Mesenchymal stem cell (in vitro differentiated cells and primary cell): ENCODE data around the gene JAG1.

Experiments
- DNase-seq: peaks from one replicate; pipeline ENCODE4 v3.0.0-alpha.2; 2013
- H2AFZ ChIP-seq: one replicate; pipeline ENCODE4 v1.6.1; 2013; ENCODE audit warnings: low read depth, mild to moderate bottlenecking, control low read depth, inconsistent platforms, low read length, moderate library complexity
- H2AK5ac ChIP-seq: 2 replicates; pipeline ENCODE4 v1.6.1; 2013; ENCODE audit warnings: low read length, moderate library complexity, mild to moderate bottlenecking, inconsistent platforms; ENCODE audit not compliant: severe bottlenecking
- H2BK120ac ChIP-seq: one replicate; pipeline ENCODE4 v1.6.1; 2013; ENCODE audit warnings: low read depth, mild to moderate bottlenecking, inconsistent platforms, low read length, moderate library complexity
- H2BK12ac ChIP-seq, 2 experiments: one replicate each; pipeline ENCODE4 v1.6.1; 2013; ENCODE audit warnings: inconsistent platforms in 2 of 2, low read length in 2 of 2, mild to moderate bottlenecking in 2 of 2, moderate library complexity in 2 of 2, control low read depth in 1 of 2
- H2BK15ac ChIP-seq: one replicate; pipeline ENCODE4 v1.6.1; 2013; ENCODE audit warnings: mild to moderate bottlenecking, low read depth, inconsistent platforms; ENCODE audit not compliant: poor library complexity, severe bottlenecking
- H2BK5ac ChIP-seq: 2 replicates; pipeline ENCODE4 v1.6.1; 2013; ENCODE audit warnings: low read depth, mild to moderate bottlenecking, low read length, control low read depth, inconsistent platforms; ENCODE audit not compliant: poor library complexity, severe bottlenecking
- H3K14ac ChIP-seq, 2 experiments: one replicate each; pipeline ENCODE4 v1.6.1; 2013; ENCODE audit warnings: inconsistent platforms in 2 of 2, low read length in 2 of 2, control low read depth in 1 of 2, mild to moderate bottlenecking in 1 of 2, moderate library complexity in 1 of 2
- H3K18ac ChIP-seq, 2 experiments: one replicate each; pipeline ENCODE4 v1.6.1; 2013; ENCODE audit warnings: inconsistent platforms in 2 of 2, low read length in 2 of 2, control low read depth in 1 of 2, low read depth in 1 of 2, mild to moderate bottlenecking in 1 of 2
- H3K23ac ChIP-seq, 2 experiments: one replicate each; pipeline ENCODE4 v1.6.1; 2013; ENCODE audit warnings: inconsistent platforms in 2 of 2, low read length in 2 of 2, mild to moderate bottlenecking in 2 of 2, moderate library complexity in 2 of 2, control low read depth in 1 of 2
- H3K27ac ChIP-seq: 2 replicates; pipeline ENCODE4 v1.5.1; 2013; ENCODE audit warnings: mild to moderate bottlenecking, moderate library complexity, low read length, control low read depth, inconsistent platforms; ENCODE audit not compliant: poor library complexity, severe bottlenecking
- H3K27me3 ChIP-seq, 2 experiments: 2 replicates each; pipeline versions ENCODE4 v1.6.1 to v1.7.0; 2013; ENCODE audit warnings: low read length in 2 of 2, mild to moderate bottlenecking in 2 of 2, moderate library complexity in 2 of 2, control low read depth in 1 of 2, inconsistent platforms in 1 of 2; ENCODE audit not compliant: control insufficient read depth in 1 of 2, insufficient read depth in 1 of 2
- H3K36me3 ChIP-seq, 2 experiments: 2 replicates each; pipeline versions ENCODE4 v1.6.1 to v1.7.0; 2013; ENCODE audit warnings: low read length in 2 of 2, control low read depth in 1 of 2, inconsistent platforms in 1 of 2, low read depth in 1 of 2, mild to moderate bottlenecking in 1 of 2; ENCODE audit not compliant: insufficient read depth in 2 of 2, control insufficient read depth in 1 of 2
- H3K4ac ChIP-seq, 2 experiments: one replicate each; pipeline ENCODE4 v1.6.1; 2013; ENCODE audit warnings: inconsistent platforms in 2 of 2, low read length in 2 of 2, mild to moderate bottlenecking in 2 of 2, moderate library complexity in 2 of 2, control low read depth in 1 of 2, low read depth in 1 of 2
- H3K4me1 ChIP-seq: 2 replicates; pipeline ENCODE4 v1.6.1; 2013; ENCODE audit warnings: low read depth, low read length, control low read depth; ENCODE audit not compliant: control insufficient read depth, insufficient read depth
- H3K4me2 ChIP-seq: 2 replicates; pipeline ENCODE4 v1.6.1; 2013; ENCODE audit warnings: low read length, mild to moderate bottlenecking, inconsistent platforms; ENCODE audit not compliant: poor library complexity, severe bottlenecking
- H3K4me3 ChIP-seq, 2 experiments: 2 replicates each; pipeline versions ENCODE4 v1.5.1 to v1.7.0; 2013; ENCODE audit warnings: low read length in 2 of 2, mild to moderate bottlenecking in 2 of 2, control low read depth in 1 of 2, low read depth in 1 of 2; ENCODE audit not compliant: insufficient read depth in 1 of 2
- H3K79me1 ChIP-seq: replicated peaks from 2 replicates; pipeline ENCODE4 v1.6.1; 2013; ENCODE audit warnings: mild to moderate bottlenecking, control low read depth, low read length, inconsistent platforms; ENCODE audit not compliant: poor library complexity, severe bottlenecking
- H3K9ac ChIP-seq: 2 replicates; pipeline ENCODE4 v1.7.0; 2013; ENCODE audit warnings: mild to moderate bottlenecking, low read length, moderate library complexity
- H3K9me3 ChIP-seq: 2 replicates; pipeline ENCODE4 v1.7.0; 2013; ENCODE audit warnings: mild to moderate bottlenecking, low read length; ENCODE audit not compliant: control insufficient read depth
- H4K8ac ChIP-seq: one replicate; pipeline ENCODE4 v1.6.1; 2013; ENCODE audit warnings: inconsistent platforms, mild to moderate bottlenecking, low read length, moderate library complexity
- H4K91ac ChIP-seq: one replicate; pipeline ENCODE4 v1.6.1; 2013; ENCODE audit warnings: mild to moderate bottlenecking, low read length, inconsistent platforms
- WGBS: methylation state at CpG from one replicate; pipeline ENCODE4 v1.1.7; 2013; ENCODE audit warnings: mixed read lengths; 5-methylcytosine and 5-hydroxymethylcytosine counted together

The JAG1 gene

DNA sequence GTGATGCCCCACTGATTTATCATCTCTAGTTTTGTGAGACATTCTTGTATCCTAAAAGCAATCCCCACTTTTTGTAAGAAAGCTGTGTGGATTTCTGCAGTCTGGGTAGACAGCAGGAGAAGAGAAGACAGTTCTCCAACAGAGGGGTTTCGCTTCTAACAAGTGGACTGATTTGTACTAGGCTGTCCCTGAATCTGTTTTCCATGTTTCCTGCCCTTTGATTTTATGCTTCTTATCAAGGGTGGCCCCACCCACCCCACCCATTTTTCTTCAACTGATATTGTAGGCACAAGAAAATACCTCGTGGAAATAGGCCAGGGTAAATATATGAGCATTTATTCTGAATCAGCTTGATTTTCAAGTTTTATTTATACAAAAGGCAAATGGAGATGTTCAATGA, 25.7 kb upstream of the JAG1 start:
- DNase-seq = no peak
- WGBS = 100% methylated on average over 2 of the region's 2 CpGs
- H3K79me1 ChIP-seq = no peaks in the 10 kb centered on the region
- no peak overlapping the region for H4K8ac ChIP-seq
- no peaks in the 10 kb centered on the region for H3K9me3 ChIP-seq
- H3K4ac ChIP-seq = no peak overlapping the region
- H3K9ac ChIP-seq = no peak overlapping the region
- H3K27ac ChIP-seq = no peak overlapping the region
- H2BK12ac ChIP-seq = no peak overlapping the region
- no peak overlapping the region for H3K14ac ChIP-seq
- no peak overlapping the region for H3K4me2 ChIP-seq
- H2AK5ac ChIP-seq = no peak overlapping the region
- no peak overlapping the region for H3K18ac ChIP-seq
- no peak overlapping the region for H4K91ac ChIP-seq
- no peak overlapping the region for H2BK120ac ChIP-seq
- H3K36me3 ChIP-seq = no peaks in the 10 kb centered on the region
- no peaks in the 10 kb centered on the region for H3K27me3 ChIP-seq
- H2AFZ ChIP-seq = no peak overlapping the region
- no peak overlapping the region for H2BK5ac ChIP-seq
- H3K4me1 ChIP-seq = no peaks in the 10 kb centered on the region
- H3K4me3 ChIP-seq = no peak overlapping the region
- no peak overlapping the region for H3K23ac ChIP-seq
- H2BK15ac ChIP-seq = no peak overlapping the region

DNA sequence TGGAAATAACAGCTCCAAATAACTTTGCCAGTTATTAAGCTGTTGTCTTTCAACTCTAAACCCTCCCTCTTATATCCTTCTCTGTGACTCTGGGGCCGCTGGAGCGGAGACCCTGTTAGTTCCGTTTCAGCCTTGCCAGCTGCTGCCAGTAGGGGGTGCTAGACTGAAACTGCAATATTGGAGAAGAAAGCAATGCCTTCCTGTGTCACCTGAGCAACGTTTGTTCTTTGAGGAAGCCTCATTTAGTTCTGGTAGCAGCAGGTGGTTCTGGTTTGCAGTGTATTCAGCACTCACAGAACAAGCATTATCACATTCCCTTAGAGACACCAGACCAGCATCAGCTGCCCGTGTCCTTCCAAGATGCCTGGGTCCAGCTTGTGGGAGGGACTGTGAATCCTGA, 22.9 kb upstream of the JAG1 start:
- DNase-seq = no peak
- Histone ChIP-seq H3K18ac (no peak overlapping the region), H4K91ac (no peak overlapping the region), H4K8ac (no peak overlapping the region), H3K9ac (no peak overlapping the region), H3K9me3 (no peaks in the 10 kb centered on the region), H3K79me1 (no peaks in the 10 kb centered on the region), H2BK5ac (no peak overlapping the region), H3K27me3 (no peaks in the 10 kb centered on the region), H3K4me1 (no peaks in the 10 kb centered on the region), H3K23ac (no peak overlapping the region), H3K4me2 (no peak overlapping the region), H2AK5ac (no peak overlapping the region), H3K36me3 (no peaks in the 10 kb centered on the region), H2BK15ac (no peak overlapping the region), H3K4ac (no peak overlapping the region), H2AFZ (no peak overlapping the region), H2BK120ac (no peak overlapping the region), H2BK12ac (peak overlapping the region in 1 of 2 experiments; percentile 2), H3K14ac (no peak overlapping the region), H3K4me3 (no peak overlapping the region), H3K27ac (no peak overlapping the region)
- 100% methylated on average over 1 of the region's 5 CpGs for WGBS

DNA sequence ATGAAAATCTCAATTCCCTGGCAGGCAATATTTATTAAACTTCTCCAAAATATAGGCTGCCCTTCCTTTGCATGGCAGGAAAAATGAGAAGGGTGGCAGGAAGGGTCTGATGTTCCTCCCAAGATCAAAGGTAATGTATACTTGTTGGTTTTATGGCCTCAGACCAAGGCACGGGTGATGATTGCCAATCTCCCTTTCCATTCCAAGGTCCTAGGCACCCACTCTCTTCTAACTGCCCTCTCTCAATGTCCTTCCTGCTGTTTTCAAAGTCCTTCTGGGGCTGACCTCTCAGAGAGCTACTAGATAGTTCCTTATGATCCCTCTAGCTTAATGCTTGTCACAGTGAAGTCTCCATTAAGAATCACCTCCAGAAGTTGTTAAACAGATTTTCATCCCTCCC, 15.6 kb upstream of the JAG1 start:
- Histone ChIP-seq H4K8ac (no peak overlapping the region), H4K91ac (no peak overlapping the region), H3K36me3 (no peaks in the 10 kb centered on the region), H3K4me3 (no peak overlapping the region), H2BK12ac (no peak overlapping the region), H2BK5ac (no peak overlapping the region), H2BK120ac (no peak overlapping the region), H3K14ac (no peak overlapping the region), H3K4me2 (no peak overlapping the region), H2AFZ (no peak overlapping the region), H3K4me1 (peaks cover 3% of the 10 kb centered on the region), H3K18ac (no peak overlapping the region), H3K23ac (no peak overlapping the region), H3K79me1 (no peaks in the 10 kb centered on the region), H3K27ac (no peak overlapping the region), H2BK15ac (no peak overlapping the region), H3K9ac (no peak overlapping the region), H2AK5ac (no peak overlapping the region), H3K9me3 (no peaks in the 10 kb centered on the region), H3K4ac (no peak overlapping the region), H3K27me3 (no peaks in the 10 kb centered on the region)
- WGBS = 86% methylated on average over 1 of the region's 1 CpG
- no peak for DNase-seq

DNA sequence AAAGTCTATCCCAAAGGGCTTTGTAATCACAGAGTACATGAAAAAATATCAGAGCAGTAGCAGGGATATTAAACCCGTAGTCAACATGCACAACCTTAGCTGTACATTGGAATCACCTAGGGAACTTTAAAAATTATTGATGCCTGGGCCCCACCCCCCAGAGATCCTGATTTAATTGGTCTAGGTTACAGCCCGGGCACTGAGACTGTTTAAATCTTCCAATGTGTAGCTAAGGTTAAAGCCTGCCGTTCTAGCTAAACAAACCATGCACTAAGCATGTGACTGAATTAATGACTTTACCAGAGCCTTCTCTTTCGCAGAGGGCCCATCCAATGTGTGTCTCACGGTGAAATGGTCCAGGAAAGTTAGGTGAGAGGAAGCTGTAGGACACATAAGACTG, 14.1 kb upstream of the JAG1 start:
- H4K8ac ChIP-seq = no peak overlapping the region

More for the DNA sequence above, 14.1 kb upstream of the JAG1 start:
- Histone ChIP-seq H4K91ac (no peak overlapping the region), H3K23ac (no peak overlapping the region), H3K4me1 (peaks cover 3% of the 10 kb centered on the region), H3K27me3 (no peaks in the 10 kb centered on the region), H3K4ac (no peak overlapping the region), H2AFZ (no peak overlapping the region), H3K4me2 (no peak overlapping the region), H3K4me3 (no peak overlapping the region), H2BK12ac (no peak overlapping the region), H3K36me3 (no peaks in the 10 kb centered on the region), H2BK15ac (no peak overlapping the region), H3K79me1 (no peaks in the 10 kb centered on the region), H3K14ac (no peak overlapping the region), H3K9me3 (no peaks in the 10 kb centered on the region), H3K9ac (no peak overlapping the region), H2AK5ac (no peak overlapping the region), H3K27ac (no peak overlapping the region), H2BK120ac (no peak overlapping the region), H3K18ac (no peak overlapping the region), H2BK5ac (no peak overlapping the region)
- no peak for DNase-seq
- whole genome bisulfite sequencing = 80% methylated on average over 5 of the region's 5 CpGs
